Measurements from ENCODE around the gene TMEM92.
"Not testable (repeated sequence)": the region's sequence is repeated elsewhere in the genome, so short reads cannot be mapped to it uniquely, and the experiment has no call there.

Gene TMEM92

DNA sequence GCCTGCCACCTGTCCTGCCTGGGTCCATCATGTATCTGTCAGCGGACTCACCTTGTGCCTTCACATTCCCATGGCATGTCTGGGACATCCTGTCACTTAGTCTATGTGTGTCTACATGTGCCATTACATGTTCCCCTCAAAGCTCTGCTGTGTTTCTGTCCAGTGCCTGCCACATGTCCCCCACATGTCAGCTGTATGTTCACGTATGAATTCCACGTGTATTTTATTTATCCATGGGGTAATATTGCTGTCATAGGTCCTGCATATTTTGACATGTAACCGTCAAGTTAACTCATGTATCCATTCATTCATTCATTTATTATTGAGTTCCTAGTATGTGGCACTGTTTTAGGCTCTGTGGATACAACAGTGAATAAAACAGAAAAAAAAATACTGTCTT, 20.8 kb downstream of the TMEM92 start:
- DNase-seq (ENCODE audit: low spot score) = no peak
- TF ChIP-seq, protein P1, sequence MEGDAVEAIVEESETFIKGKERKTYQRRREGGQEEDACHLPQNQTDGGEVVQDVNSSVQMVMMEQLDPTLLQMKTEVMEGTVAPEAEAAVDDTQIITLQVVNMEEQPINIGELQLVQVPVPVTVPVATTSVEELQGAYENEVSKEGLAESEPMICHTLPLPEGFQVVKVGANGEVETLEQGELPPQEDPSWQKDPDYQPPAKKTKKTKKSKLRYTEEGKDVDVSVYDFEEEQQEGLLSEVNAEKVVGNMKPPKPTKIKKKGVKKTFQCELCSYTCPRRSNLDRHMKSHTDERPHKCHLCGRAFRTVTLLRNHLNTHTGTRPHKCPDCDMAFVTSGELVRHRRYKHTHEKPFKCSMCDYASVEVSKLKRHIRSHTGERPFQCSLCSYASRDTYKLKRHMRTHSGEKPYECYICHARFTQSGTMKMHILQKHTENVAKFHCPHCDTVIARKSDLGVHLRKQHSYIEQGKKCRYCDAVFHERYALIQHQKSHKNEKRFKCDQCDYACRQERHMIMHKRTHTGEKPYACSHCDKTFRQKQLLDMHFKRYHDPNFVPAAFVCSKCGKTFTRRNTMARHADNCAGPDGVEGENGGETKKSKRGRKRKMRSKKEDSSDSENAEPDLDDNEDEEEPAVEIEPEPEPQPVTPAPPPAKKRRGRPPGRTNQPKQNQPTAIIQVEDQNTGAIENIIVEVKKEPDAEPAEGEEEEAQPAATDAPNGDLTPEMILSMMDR (IDR thresholded peaks at IDR 0.05; ENCODE audit: borderline replicate concordance, control extremely low read depth, extremely low read depth, insufficient read depth, missing control alignments) = no peak
- in situ Hi-C loops (cut with MboI; ENCODE audit: low sequenced_read_pairs, unreplicated experiment) = loop anchor here (10.0 kb wide), 1 partner anchor 100 kb away; no protein-coding TSS in a partner anchor

DNA sequence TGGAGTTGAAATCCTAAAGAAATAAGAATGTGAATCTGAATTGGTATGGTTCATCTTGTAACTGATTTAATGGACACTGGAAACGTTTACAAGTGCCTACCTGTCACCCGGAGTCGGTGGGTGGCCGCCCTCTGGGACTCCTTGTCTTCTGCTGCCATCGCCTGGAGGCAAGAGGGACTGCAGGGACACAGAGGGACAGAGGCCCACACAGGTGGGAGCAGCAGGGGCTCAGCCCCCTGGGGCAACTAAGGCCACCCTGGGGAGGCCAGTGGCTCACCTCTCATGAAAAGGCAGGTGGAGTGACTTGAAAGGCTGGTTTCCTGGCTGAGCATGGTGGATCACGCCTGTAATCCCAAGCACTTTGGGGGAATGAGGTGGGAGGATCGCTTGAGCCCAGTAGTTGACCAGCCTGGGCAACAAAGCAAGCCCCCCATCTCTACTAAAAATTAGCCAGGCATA, 23.2 kb downstream of the TMEM92 start:
- in situ Hi-C loops (cut with MboI; ENCODE audit: low sequenced_read_pairs, unreplicated experiment) = loop anchor here (10.0 kb wide), 1 partner anchor 103 kb away; no protein-coding TSS in a partner anchor
- peak; percentile 84 for DNase-seq (ENCODE audit: low spot score)

DNA sequence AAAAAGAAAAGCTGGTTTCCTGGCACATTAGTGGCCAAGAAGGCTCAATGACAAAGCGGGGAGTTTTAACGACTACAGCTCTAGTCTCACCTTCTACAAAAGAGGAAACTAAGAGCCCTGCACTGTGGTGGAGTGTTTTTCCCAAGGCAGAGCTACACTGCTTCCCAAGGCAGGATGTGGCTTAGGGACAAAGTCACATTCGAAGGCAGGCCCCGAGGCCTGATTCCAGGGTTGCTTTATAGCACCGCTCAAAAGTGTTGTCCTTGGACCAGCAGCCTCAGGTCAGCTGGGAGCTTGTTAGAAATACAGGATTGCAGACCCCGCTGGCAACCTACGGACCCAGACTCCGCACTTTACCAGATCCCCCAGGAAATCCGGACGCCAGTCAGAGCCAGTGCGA, 23.8 kb downstream of the TMEM92 start:
- TF ChIP-seq, protein P1 (IDR thresholded peaks at IDR 0.05; ENCODE audit: borderline replicate concordance, control extremely low read depth, extremely low read depth, insufficient read depth, missing control alignments) = no peak
- no peak for DNase-seq (ENCODE audit: low spot score)
- in situ Hi-C loops (cut with MboI; ENCODE audit: low sequenced_read_pairs, unreplicated experiment) = loop anchor here (10.0 kb wide), 1 partner anchor 103 kb away; no protein-coding TSS in a partner anchor

More for the DNA sequence above, 23.2 kb downstream of the TMEM92 start:
- TF ChIP-seq, protein P1 (IDR thresholded peaks at IDR 0.05; ENCODE audit: borderline replicate concordance, control extremely low read depth, extremely low read depth, insufficient read depth, missing control alignments) = peak; percentile 94

DNA sequence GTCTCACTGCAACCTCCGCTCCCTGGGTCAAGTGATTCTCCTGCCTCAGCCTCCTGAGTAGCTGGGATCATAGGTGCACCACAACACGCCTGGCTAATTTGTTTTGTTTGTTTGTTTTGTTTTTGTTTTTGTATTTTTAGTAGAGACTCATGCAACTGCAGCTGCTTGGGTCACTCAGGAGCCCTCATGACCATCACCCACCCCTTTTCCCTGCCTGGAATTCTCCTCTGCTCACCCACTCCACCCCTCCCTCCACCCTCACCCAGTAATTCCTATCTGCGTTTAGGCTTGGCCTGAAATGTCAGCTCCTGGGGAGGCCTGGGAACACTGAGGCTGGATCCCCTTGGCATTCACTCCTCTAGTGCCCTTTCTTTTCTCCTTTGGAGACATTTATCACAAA, 25.5 kb downstream of the TMEM92 start:
- in situ Hi-C loops (cut with MboI; ENCODE audit: low sequenced_read_pairs, unreplicated experiment) = loop anchor here (10.0 kb wide), 1 partner anchor 105 kb away; no protein-coding TSS in a partner anchor
- DNase-seq (ENCODE audit: low spot score) = no peak
- TF ChIP-seq, protein P1 (IDR thresholded peaks at IDR 0.05; ENCODE audit: borderline replicate concordance, control extremely low read depth, extremely low read depth, insufficient read depth, missing control alignments) = no peak

DNA sequence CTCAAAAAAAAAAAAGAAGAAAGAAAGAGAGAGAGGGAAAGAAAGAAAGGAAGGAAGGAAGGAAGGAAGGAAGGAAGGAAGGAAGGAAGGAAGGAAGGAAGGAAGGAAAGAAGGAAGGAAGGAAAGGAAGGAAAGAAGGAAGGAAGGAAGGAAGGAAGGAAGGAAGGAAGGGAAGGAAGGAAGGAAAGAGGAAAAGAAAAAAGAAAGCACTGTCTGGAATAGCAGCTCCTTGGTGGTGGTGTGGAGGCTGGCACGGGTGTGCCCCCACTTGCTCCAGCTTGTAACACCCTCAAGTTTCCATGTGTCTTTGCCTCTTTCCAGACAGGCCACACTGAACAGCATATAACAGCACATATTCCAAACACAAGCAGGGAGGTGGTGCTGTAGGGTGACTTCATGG, 26.6 kb downstream of the TMEM92 start:
- DNase-seq (ENCODE audit: low spot score); in situ Hi-C loops (cut with MboI; ENCODE audit: low sequenced_read_pairs, unreplicated experiment): not testable (repeated sequence)

DNA sequence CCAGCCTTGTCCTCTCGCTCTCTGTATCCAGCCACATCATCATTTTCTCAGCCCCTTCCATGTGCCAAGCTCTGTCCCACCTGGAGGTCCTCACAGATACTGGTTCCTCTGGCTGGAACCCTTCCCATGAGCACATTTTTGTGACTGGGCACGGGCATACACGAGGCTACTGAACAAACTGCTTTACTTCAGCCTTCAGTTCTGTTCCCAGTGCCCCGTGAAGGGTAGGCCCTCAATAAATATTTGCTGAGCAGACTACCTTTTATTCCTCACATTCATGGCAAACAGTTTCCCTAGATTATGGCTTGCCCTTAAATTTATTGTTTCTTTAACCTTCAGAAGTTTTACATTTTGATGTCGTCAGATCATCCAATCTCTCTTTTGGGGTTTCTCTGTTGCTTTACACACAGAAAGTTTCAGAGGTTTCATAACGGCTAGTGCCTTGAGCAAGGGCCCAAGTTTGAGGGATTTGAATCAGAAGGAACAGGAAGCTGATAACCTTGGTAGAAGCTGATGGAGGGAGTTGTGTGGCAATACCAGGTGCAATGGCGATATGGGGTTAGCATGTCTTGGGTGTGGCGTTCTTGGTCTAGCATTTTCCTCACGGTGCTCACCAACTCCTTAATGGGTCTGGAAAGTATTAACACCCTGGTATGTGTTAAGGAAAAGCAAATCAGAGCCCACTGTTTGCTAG, 27.8 kb downstream of the TMEM92 start:
- TF ChIP-seq, protein P1 (IDR thresholded peaks at IDR 0.05; ENCODE audit: borderline replicate concordance, control extremely low read depth, extremely low read depth, insufficient read depth, missing control alignments) = no peak
- no peak for DNase-seq (ENCODE audit: low spot score)

DNA sequence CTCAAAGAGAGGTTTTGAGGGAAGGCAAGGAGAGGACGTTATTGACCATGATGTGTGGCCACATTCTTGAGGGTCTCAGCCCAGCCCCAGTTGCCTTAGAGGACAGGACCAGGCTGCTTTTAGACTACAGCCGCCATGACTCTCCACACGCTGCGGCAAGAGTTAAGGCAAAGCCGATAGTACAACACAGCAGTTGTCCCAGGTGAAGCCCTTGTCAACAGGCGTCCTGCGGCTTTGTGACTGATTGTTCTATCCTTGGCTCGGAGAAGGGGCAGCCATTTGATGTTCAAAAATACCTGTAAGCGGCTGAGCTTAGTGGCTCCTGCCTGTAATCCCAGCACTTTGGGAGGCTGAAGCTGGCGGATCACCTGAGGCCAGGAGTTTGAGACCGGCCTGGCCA, 28.8 kb downstream of the TMEM92 start:
- TF ChIP-seq, protein P1 (IDR thresholded peaks at IDR 0.05; ENCODE audit: borderline replicate concordance, control extremely low read depth, extremely low read depth, insufficient read depth, missing control alignments) = no peak
- in situ Hi-C loops (cut with MboI; ENCODE audit: low sequenced_read_pairs, unreplicated experiment) = no loop called here
- no peak for DNase-seq (ENCODE audit: low spot score)

More for the DNA sequence above, 27.8 kb downstream of the TMEM92 start:
- in situ Hi-C loops (cut with MboI; ENCODE audit: low sequenced_read_pairs, unreplicated experiment) = no loop called here
